ENCODE results near the gene LZIC. TPM values are rescaled to one million over a fixed set of nuclear protein-coding genes. Genes with fewer than 3 reads are reported as not detected.

LZIC gene
- polyA plus RNA-seq, 1 of the 3 experiments (the other 2 are of a cell fraction) = 9.6 TPM

DNA sequence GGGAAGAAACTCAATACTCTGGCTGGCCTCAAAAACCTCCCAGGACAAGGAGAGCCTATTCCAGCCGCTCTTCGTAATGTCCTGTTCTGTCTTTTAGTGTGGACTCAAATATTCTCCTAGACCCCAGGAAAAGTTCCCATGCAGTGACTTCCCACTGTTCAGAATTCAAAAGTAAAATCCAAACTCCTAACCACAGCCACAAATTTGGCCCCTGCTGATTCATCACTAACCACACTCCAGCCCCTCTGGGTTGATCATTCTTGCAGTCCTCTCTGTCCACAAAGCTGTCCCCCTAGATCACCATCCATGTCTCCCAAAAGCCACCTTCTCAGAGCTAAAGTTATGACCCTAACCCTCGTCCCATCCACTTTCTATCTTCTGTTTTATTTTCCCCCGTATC is 38.2 kb downstream of the LZIC start (continued):
- TF ChIP-seq, protein P1, sequence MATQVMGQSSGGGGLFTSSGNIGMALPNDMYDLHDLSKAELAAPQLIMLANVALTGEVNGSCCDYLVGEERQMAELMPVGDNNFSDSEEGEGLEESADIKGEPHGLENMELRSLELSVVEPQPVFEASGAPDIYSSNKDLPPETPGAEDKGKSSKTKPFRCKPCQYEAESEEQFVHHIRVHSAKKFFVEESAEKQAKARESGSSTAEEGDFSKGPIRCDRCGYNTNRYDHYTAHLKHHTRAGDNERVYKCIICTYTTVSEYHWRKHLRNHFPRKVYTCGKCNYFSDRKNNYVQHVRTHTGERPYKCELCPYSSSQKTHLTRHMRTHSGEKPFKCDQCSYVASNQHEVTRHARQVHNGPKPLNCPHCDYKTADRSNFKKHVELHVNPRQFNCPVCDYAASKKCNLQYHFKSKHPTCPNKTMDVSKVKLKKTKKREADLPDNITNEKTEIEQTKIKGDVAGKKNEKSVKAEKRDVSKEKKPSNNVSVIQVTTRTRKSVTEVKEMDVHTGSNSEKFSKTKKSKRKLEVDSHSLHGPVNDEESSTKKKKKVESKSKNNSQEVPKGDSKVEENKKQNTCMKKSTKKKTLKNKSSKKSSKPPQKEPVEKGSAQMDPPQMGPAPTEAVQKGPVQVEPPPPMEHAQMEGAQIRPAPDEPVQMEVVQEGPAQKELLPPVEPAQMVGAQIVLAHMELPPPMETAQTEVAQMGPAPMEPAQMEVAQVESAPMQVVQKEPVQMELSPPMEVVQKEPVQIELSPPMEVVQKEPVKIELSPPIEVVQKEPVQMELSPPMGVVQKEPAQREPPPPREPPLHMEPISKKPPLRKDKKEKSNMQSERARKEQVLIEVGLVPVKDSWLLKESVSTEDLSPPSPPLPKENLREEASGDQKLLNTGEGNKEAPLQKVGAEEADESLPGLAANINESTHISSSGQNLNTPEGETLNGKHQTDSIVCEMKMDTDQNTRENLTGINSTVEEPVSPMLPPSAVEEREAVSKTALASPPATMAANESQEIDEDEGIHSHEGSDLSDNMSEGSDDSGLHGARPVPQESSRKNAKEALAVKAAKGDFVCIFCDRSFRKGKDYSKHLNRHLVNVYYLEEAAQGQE (IDR thresholded peaks at IDR 0.05; ENCODE audit: low read depth, low read length) = no peak

DNA sequence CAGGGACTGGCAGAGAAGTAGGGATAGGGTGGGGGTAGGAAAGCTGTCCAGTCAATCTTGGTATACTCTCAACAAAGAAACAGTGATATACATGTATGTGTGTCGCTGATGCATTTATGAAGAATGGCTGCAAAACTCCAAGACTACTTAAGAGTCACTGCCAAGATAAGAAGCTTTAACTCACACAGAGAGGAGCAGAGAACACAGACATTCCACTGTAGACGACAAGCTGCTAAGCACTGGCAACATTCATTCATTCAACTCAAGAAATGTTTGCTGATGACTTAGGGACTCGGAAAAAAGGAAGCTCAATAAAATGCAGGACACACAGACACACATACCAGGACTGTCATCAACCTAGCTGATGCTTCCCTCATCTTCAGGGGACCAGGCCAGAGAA is 38.6 kb downstream of the LZIC start:
- TF ChIP-seq TEAD4 (IDR thresholded peaks at IDR 0.05; ENCODE audit: borderline replicate concordance, insufficient read depth) (no peak), SIN3A (IDR thresholded peaks at IDR 0.05; ENCODE audit: borderline replicate concordance, low read depth, low read length) (no peak), TAF1 (IDR thresholded peaks at IDR 0.05; ENCODE audit: borderline replicate concordance, low read depth, low read length) (no peak), EZH2phosphoT487 (IDR thresholded peaks at IDR 0.05; ENCODE audit: borderline replicate concordance, low read depth) (no peak), NRF1 (IDR thresholded peaks at IDR 0.05; ENCODE audit: low read depth, low read length) (no peak), TCF12 (IDR thresholded peaks at IDR 0.05) (no peak), GABPA (IDR thresholded peaks at IDR 0.05; ENCODE audit: low read depth) (no peak), MXI1 (IDR thresholded peaks at IDR 0.05; ENCODE audit: low read depth, low read length) (no peak), SMC3 (IDR thresholded peaks at IDR 0.05; ENCODE audit: low read depth, low read length) (no peak), ELF1 (IDR thresholded peaks at IDR 0.05) (no peak), FOSL2 (IDR thresholded peaks at IDR 0.05; ENCODE audit: borderline replicate concordance, low read depth) (no peak), JUND (IDR thresholded peaks at IDR 0.05) (no peak), CHD2 (IDR thresholded peaks at IDR 0.05; ENCODE audit: low read length, partially characterized antibody) (no peak), RXRA (IDR thresholded peaks at IDR 0.05; ENCODE audit: borderline replicate concordance, low read depth) (no peak), MEF2A (IDR thresholded peaks at IDR 0.05; ENCODE audit: borderline replicate concordance, low read depth) (no peak)
- TF ChIP-seq, protein P2, sequence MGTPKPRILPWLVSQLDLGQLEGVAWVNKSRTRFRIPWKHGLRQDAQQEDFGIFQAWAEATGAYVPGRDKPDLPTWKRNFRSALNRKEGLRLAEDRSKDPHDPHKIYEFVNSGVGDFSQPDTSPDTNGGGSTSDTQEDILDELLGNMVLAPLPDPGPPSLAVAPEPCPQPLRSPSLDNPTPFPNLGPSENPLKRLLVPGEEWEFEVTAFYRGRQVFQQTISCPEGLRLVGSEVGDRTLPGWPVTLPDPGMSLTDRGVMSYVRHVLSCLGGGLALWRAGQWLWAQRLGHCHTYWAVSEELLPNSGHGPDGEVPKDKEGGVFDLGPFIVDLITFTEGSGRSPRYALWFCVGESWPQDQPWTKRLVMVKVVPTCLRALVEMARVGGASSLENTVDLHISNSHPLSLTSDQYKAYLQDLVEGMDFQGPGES (IDR thresholded peaks at IDR 0.05; ENCODE audit: low read depth, low read length) = no peak
- TF ChIP-seq, protein P3, sequence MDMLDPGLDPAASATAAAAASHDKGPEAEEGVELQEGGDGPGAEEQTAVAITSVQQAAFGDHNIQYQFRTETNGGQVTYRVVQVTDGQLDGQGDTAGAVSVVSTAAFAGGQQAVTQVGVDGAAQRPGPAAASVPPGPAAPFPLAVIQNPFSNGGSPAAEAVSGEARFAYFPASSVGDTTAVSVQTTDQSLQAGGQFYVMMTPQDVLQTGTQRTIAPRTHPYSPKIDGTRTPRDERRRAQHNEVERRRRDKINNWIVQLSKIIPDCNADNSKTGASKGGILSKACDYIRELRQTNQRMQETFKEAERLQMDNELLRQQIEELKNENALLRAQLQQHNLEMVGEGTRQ (IDR thresholded peaks at IDR 0.05; ENCODE audit: borderline replicate concordance, low read depth, low read length) = no peak
- TF ChIP-seq, protein P4, sequence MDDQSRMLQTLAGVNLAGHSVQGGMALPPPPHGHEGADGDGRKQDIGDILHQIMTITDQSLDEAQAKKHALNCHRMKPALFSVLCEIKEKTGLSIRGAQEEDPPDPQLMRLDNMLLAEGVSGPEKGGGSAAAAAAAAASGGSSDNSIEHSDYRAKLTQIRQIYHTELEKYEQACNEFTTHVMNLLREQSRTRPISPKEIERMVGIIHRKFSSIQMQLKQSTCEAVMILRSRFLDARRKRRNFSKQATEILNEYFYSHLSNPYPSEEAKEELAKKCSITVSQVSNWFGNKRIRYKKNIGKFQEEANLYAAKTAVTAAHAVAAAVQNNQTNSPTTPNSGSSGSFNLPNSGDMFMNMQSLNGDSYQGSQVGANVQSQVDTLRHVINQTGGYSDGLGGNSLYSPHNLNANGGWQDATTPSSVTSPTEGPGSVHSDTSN (IDR thresholded peaks at IDR 0.05) = no peak
- TF ChIP-seq, protein P5, sequence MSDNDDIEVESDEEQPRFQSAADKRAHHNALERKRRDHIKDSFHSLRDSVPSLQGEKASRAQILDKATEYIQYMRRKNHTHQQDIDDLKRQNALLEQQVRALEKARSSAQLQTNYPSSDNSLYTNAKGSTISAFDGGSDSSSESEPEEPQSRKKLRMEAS (IDR thresholded peaks at IDR 0.05; ENCODE audit: low read depth) = no peak
- TF ChIP-seq, protein P6, sequence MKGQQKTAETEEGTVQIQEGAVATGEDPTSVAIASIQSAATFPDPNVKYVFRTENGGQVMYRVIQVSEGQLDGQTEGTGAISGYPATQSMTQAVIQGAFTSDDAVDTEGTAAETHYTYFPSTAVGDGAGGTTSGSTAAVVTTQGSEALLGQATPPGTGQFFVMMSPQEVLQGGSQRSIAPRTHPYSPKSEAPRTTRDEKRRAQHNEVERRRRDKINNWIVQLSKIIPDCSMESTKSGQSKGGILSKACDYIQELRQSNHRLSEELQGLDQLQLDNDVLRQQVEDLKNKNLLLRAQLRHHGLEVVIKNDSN (IDR thresholded peaks at IDR 0.05; ENCODE audit: borderline replicate concordance, low read depth) = no peak
- Histone ChIP-seq H3K4me1 (ENCODE audit: control insufficient read depth in 1 of 2, insufficient read depth in 2 of 2, low read depth in 1 of 2, low read length in 1 of 2) (peaks cover 0 to 17% of the 10 kb centered on the region in 2 experiments; a peak in 1 of 4 replicates), H3K4me3 (ENCODE audit: low read depth in 2 of 2, low read length in 1 of 2) (no peak overlapping the region), H3K9me3 (no peaks in the 10 kb centered on the region), H3K79me2 (ENCODE audit: insufficient read depth) (peaks cover 53% of the 10 kb centered on the region), H4K20me1 (ENCODE audit: insufficient read depth) (0 out of 2 replicates have a peak, but pooled peaks cover 2% of the 10 kb centered on the region), H3K27me3 (ENCODE audit: insufficient read depth) (no peaks in the 10 kb centered on the region), H2AFZ (ENCODE audit: low read depth) (no peak overlapping the region), H3K9me2 (no peaks in the 10 kb centered on the region), H3K27ac (ENCODE audit: low read depth in 2 of 2, low read length in 1 of 2) (no peak overlapping the region), H3F3A (replicated peaks; ENCODE audit: insufficient read depth) (no peaks in the 10 kb centered on the region), H3K4me2 (no peak overlapping the region), H3K36me3 (replicated peaks in 1 of 2; ENCODE audit: control insufficient read depth in 1 of 2, insufficient read depth in 2 of 2, low read length in 1 of 2) (no peaks in the 10 kb centered on the region), H3K9ac (no peak overlapping the region)
- WGBS (ENCODE audit: low lambda C conversion rate) = 90% methylated on average over 3 of the region's 3 CpGs
- no peak for DNase-seq
- ChIA-PET CTCF (interaction anchor here (0.9 to 1.4 kb wide), 3 partner anchors 12 to 140 kb away, joined by 3 read pairs; no protein-coding TSS in a partner anchor), POLR2A (interaction anchor here (0.6 kb wide), 1 partner anchor 12 kb away, joined by 3 read pairs; no protein-coding TSS in a partner anchor)

Measured in SK-N-SH (cell line).